ENCODE data around the gene ABHD13. TPM values are rescaled to one million over a fixed set of nuclear protein-coding genes. Genes with fewer than 3 reads are reported as not detected.

The ABHD13 gene
- polyA plus RNA-seq, 3 donors: 6.8 to 20.7 (median 18.6) TPM

GRCh38 chr13:108220041-108220440 lies 1.8 kb downstream of the ABHD13 start:
- H3K4me1 Mint-ChIP-seq: peaks cover 37% of the 10 kb centered on the region
- peak overlapping the region; percentile 81 for H3K4me2 ChIP-seq (replicated peaks; ENCODE audit: extremely low read depth, low read length, poor library complexity, severe bottlenecking)
- no peak overlapping the region for H3K27ac ChIP-seq (ENCODE audit: low read depth in 1 of 2, low read length in 2 of 2)
- no peaks in the 10 kb centered on the region for H3K36me3 ChIP-seq (replicated peaks in 1 of 2; ENCODE audit: control insufficient read depth in 1 of 2, insufficient read depth in 2 of 2, low read length in 2 of 2)
- H3K9me3 Mint-ChIP-seq: peaks cover 0 to 1% (median 0%) of the 10 kb centered on the region in 7 donors
- no CpG with 5 or more reads among the region's 1 CpG for WGBS (ENCODE audit: insufficient coverage)
- H3K27me3 Mint-ChIP-seq (ENCODE audit: low read depth in 3 of 3): no peaks in the 10 kb centered on the region
- TF ChIP-seq CTCF (IDR thresholded peaks at IDR 0.05): no peak
- peaks cover 87% of the 10 kb centered on the region for H3K79me2 ChIP-seq (ENCODE audit: insufficient read depth, low read length)
- DNase-seq: no peak
- peak overlapping the region in 1 of 3 experiments; percentile 96 for H3K4me3 ChIP-seq (replicated peaks in 1 of 3; ENCODE audit: low read depth in 2 of 3, low read length in 3 of 3)
- H3K4me3 Mint-ChIP-seq: peak overlapping the region in 1 of 2 donors; percentile 41
- H3K4me1 ChIP-seq (ENCODE audit: control insufficient read depth in 1 of 2, insufficient read depth in 2 of 2, low read length in 2 of 2): peaks cover 31 to 40% of the 10 kb centered on the region in 2 donors
- H3K36me3 Mint-ChIP-seq: peaks cover 2 to 4% of the 10 kb centered on the region in 2 donors
- no peak overlapping the region for H2AFZ ChIP-seq (ENCODE audit: insufficient read depth, low read depth, low read length, poor library complexity, severe bottlenecking)
- H3K9ac ChIP-seq (ENCODE audit: insufficient read depth, low read length, poor library complexity, severe bottlenecking): no peak overlapping the region
- H4K20me1 ChIP-seq (ENCODE audit: insufficient read depth, low read length): peaks cover 20% of the 10 kb centered on the region
- H3K27me3 ChIP-seq (ENCODE audit: control insufficient read depth in 2 of 2, insufficient read depth in 2 of 2, low read length in 2 of 2): no peaks in the 10 kb centered on the region
- intact Hi-C loops (cut with micrococcal nuclease): loop anchor here in 1 of 2 donors (10.0 kb wide), 2 partner anchors 105 to 285 kb away; no protein-coding TSS in a partner anchor
- no peaks in the 10 kb centered on the region for H3K9me3 ChIP-seq (replicated peaks in 1 of 2; ENCODE audit: control insufficient read depth in 1 of 2, insufficient read depth in 1 of 2, low read length in 2 of 2)
- peak overlapping the region in 2 of 7 donors; percentile 57 to 73 for H3K27ac Mint-ChIP-seq

GRCh38 chr13:108223687-108224503 lies 5.7 kb downstream of the ABHD13 start:
- Mint-ChIP-seq H3K27ac (no peak overlapping the region), H3K9me3 (no peaks in the 10 kb centered on the region), H3K27me3 (ENCODE audit: low read depth in 3 of 3) (no peaks in the 10 kb centered on the region), H3K4me1 (peaks cover 34% of the 10 kb centered on the region), H3K36me3 (peaks cover 2 to 4% of the 10 kb centered on the region in 2 donors), H3K4me3 (no peak overlapping the region)
- Histone ChIP-seq H2AFZ (ENCODE audit: insufficient read depth, low read depth, low read length, poor library complexity, severe bottlenecking) (no peak overlapping the region), H3K79me2 (ENCODE audit: insufficient read depth, low read length) (peaks cover 98% of the 10 kb centered on the region), H3K36me3 (replicated peaks in 1 of 2; ENCODE audit: control insufficient read depth in 1 of 2, insufficient read depth in 2 of 2, low read length in 2 of 2) (peaks cover 0 to 7% of the 10 kb centered on the region in 2 donors), H3K9ac (ENCODE audit: insufficient read depth, low read length, poor library complexity, severe bottlenecking) (no peak overlapping the region), H3K27ac (ENCODE audit: low read depth in 1 of 2, low read length in 2 of 2) (no peak overlapping the region), H3K4me1 (ENCODE audit: control insufficient read depth in 1 of 2, insufficient read depth in 2 of 2, low read length in 2 of 2) (peaks cover 13 to 15% of the 10 kb centered on the region in 2 donors), H3K9me3 (replicated peaks in 1 of 2; ENCODE audit: control insufficient read depth in 1 of 2, insufficient read depth in 1 of 2, low read length in 2 of 2) (no peaks in the 10 kb centered on the region), H3K4me3 (replicated peaks in 1 of 3; ENCODE audit: low read depth in 2 of 3, low read length in 3 of 3) (no peak overlapping the region), H3K27me3 (ENCODE audit: control insufficient read depth in 2 of 2, insufficient read depth in 2 of 2, low read length in 2 of 2) (no peaks in the 10 kb centered on the region), H3K4me2 (replicated peaks; ENCODE audit: extremely low read depth, low read length, poor library complexity, severe bottlenecking) (no peak overlapping the region), H4K20me1 (ENCODE audit: insufficient read depth, low read length) (peaks cover 39% of the 10 kb centered on the region)
- 100% methylated on average over 3 of the region's 7 CpGs for WGBS (ENCODE audit: insufficient coverage)
- TF ChIP-seq CTCF (IDR thresholded peaks at IDR 0.05): no peak
- DNase-seq: no peak
- intact Hi-C loops (cut with micrococcal nuclease): loop anchor here in 1 of 2 donors (10.0 kb wide), 2 partner anchors 101 to 281 kb away; no protein-coding TSS in a partner anchor

All from CD14-positive monocyte (primary cell).